Tibial nerve (tissue), 4 donors: Measurements from ENCODE around the gene SELENBP1. TPM values are rescaled to one million over a fixed set of nuclear protein-coding genes. Genes with fewer than 3 reads are reported as not detected.

ENCODE experiments used
- DNase-seq, 2 donors: peaks; one replicate each; pipeline ENCODE4 v3.0.0-alpha.2; 2019; ENCODE audit warnings: low spot score in 2 of 2
- H3K27ac ChIP-seq, 4 donors: fragments of 200-600 bp; sonication (generic) in 3 of 4; one replicate each; pipeline ENCODE4 v1.5.1; 2017 to 2019; ENCODE audit warnings: mild to moderate bottlenecking in 1 of 4
- H3K27me3 ChIP-seq, 2 donors: fragments of 200-600 bp; sonication (generic) in 1 of 2; one replicate each; pipeline versions ENCODE4 v1.5.1 to v1.6.0; 2017 to 2019
- H3K36me3 ChIP-seq, 3 donors: fragments of 200-600 bp; sonication (generic); one replicate each; pipeline ENCODE4 v1.5.1; 2018 to 2019
- H3K4me1 ChIP-seq, 4 donors: fragments of 200-600 bp; sonication (generic) in 3 of 4; one replicate each; pipeline ENCODE4 v1.5.1; 2017 to 2019
- H3K4me3 ChIP-seq, 4 donors: fragments of 200-600 bp; sonication (generic) in 3 of 4; one replicate each; pipeline ENCODE4 v1.5.1; 2017 to 2019; ENCODE audit warnings: mild to moderate bottlenecking in 1 of 4, moderate library complexity in 1 of 4
- H3K9me3 ChIP-seq, 4 donors: fragments of 200-600 bp; sonication (generic) in 3 of 4; one replicate each; pipeline ENCODE4 v1.5.1; 2017 to 2019
- CTCF ChIP-seq, 5 experiments: fragments of 200-600 bp in 3 of 5; fragments of 450-650 bp in 2 of 5; sonication (generic) in 3 of 5; IDR thresholded peaks; one replicate each; pipeline ENCODE4 v1.5.1; 2016 to 2019; ENCODE audit warnings: antibody characterized with exemption in 5 of 5, mild to moderate bottlenecking in 3 of 5, moderate library complexity in 2 of 5
- EP300 ChIP-seq, 2 donors: sonication (generic); formaldehyde crosslinking; IDR thresholded peaks; one replicate each; pipeline ENCODE4 v1.6.1; 2017; ENCODE audit warnings: antibody characterized with exemption in 2 of 2, mild to moderate bottlenecking in 1 of 2
- POLR2A ChIP-seq, 2 donors: fragments of 450-650 bp; IDR thresholded peaks; one replicate each; pipeline ENCODE4 v1.6.1; 2017; ENCODE audit warnings: antibody characterized with exemption in 2 of 2, mild to moderate bottlenecking in 2 of 2, moderate library complexity in 2 of 2
- WGBS, 2 donors: methylation state at CpG; one replicate each; pipeline ENCODE4 v1.1.5; 2018; 5-methylcytosine and 5-hydroxymethylcytosine counted together
- total RNA-seq, 4 donors: library from RNA; depleted of rRNA; stranded (reverse); fragments of >200 nt; gene quantifications; one replicate each; pipeline ENCODE4 v1.1.0, GENCODE V29; 2016

SELENBP1 gene
- total RNA-seq, 4 donors from 2014 or later, result 65.7 to 159 (median 130) TPM

DNA sequence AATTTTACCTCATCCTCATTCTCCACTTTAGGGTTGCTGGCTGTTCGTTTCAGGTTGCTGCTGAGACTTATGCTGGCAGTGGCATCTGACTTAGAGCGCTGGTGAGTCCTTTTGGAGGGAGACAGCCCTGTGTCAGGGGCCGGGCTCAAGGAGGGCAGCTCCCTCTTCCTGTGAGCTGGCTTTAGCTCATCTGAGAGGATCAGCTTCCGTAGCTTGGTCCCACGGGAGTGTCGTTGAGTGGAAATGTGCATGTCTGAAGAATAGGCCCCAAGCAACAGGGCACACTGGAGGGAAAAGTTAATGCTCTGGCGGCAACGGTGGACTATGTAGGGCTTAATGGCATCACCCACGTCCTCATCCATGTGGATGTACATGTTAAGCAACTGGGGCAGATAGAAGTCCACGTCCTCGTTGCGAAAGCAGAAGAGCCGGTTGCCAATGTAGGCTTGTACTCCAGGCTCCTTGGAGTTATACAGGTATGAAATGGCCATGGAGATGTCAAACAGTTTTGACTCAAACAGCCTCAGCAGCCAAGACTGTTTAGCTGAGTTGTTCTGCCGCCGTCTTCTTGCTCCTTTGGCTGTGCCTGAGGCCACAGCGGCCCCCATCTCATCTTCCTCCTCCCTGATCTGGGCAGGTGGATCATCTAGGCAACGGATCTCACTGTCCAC is 56.8 kb downstream of the SELENBP1 start:
- TF ChIP-seq EP300 (IDR thresholded peaks at IDR 0.05), result no peak
- no peak for TF ChIP-seq CTCF (IDR thresholded peaks at IDR 0.05)
- TF ChIP-seq POLR2A (IDR thresholded peaks at IDR 0.05), result no peak
- WGBS, 2 donors, result 88 to 90% methylated on average over 17 of the region's 17 CpGs
- Histone ChIP-seq H3K36me3 (peaks cover 0 to 53% (median 12%) of the 10 kb centered on the region in 3 donors), H3K27me3 (no peaks in the 10 kb centered on the region), H3K9me3 (no peaks in the 10 kb centered on the region), H3K4me3 (no peak overlapping the region), H3K4me1 (peaks cover 13 to 78% (median 48%) of the 10 kb centered on the region in 4 donors), H3K27ac (peak overlapping the region in 3 of 4 donors; percentile 47 to 95 (median 90))
- DNase-seq, result no peak

Other genes starting within 250 kb of the SELENBP1 start
- gene SEMA6C, start 226.1 kb downstream of the SELENBP1 start, total RNA-seq, result 10 to 100 TPM; 15.5 to 28.7 (median 18.7) TPM
- gene TNFAIP8L2, start 216.1 kb downstream of the SELENBP1 start, total RNA-seq, result 10 to 100 TPM in 1 of 4 donors, 1 to 10 TPM in 3; 4.4 to 12.9 (median 8.6) TPM
- gene LYSMD1, start 206.8 kb downstream of the SELENBP1 start, total RNA-seq, result 10 to 100 TPM; 10.1 to 16.5 (median 13.8) TPM
- gene SCNM1, start 206.6 kb downstream of the SELENBP1 start, total RNA-seq, result 10 to 100 TPM; 20.5 to 42.6 (median 31.2) TPM
- gene TMOD4, start 196.7 kb downstream of the SELENBP1 start, total RNA-seq, result 1 to 10 TPM in 2 of 4 donors, not detected in 2; 1.1 to 4.8 TPM
- gene VPS72, start 182.5 kb downstream of the SELENBP1 start, total RNA-seq, result 10 to 100 TPM; 24.5 to 35.5 (median 31.0) TPM
- 10 to 100 TPM; 52.6 to 89.0 (median 62.4) TPM for gene PIP5K1A, start 174.2 kb downstream of the SELENBP1 start, total RNA-seq
- gene PSMD4, start 118.0 kb downstream of the SELENBP1 start, total RNA-seq, result 100 to 1,000 TPM; 112 to 153 (median 120) TPM
- 10 to 100 TPM; 21.1 to 35.3 (median 27.1) TPM for gene ZNF687, start 90.4 kb downstream of the SELENBP1 start, total RNA-seq
- 100 to 1,000 TPM in 1 of 4 donors, 10 to 100 TPM in 3; 69.9 to 100 (median 72.3) TPM for gene PI4KB, start 45.3 kb downstream of the SELENBP1 start, total RNA-seq
- gene RFX5, start 25.5 kb downstream of the SELENBP1 start, total RNA-seq, result 10 to 100 TPM; 17.7 to 45.0 (median 32.8) TPM
- 100 to 1,000 TPM; 219 to 267 (median 232) TPM for gene PSMB4, start 26.9 kb upstream of the SELENBP1 start, total RNA-seq
- gene POGZ, start 86.8 kb upstream of the SELENBP1 start, total RNA-seq, result 10 to 100 TPM; 67.2 to 81.0 (median 72.7) TPM
- 1 to 10 TPM in 3 of 4 donors, under 1 TPM in 1; 0.63 to 4.9 (median 2.0) TPM for gene CGN, start 138.7 kb upstream of the SELENBP1 start, total RNA-seq
- gene TUFT1, start 167.6 kb upstream of the SELENBP1 start, total RNA-seq, result 1 to 10 TPM; 3.3 to 8.1 (median 5.3) TPM
- gene SNX27, start 239.3 kb upstream of the SELENBP1 start, total RNA-seq, result 10 to 100 TPM; 35.7 to 44.6 (median 41.7) TPM